SU-DHL-6 (cell line): ENCODE results near the gene PMS2.
"Not testable (repeated sequence)": the region's sequence is repeated elsewhere in the genome, so short reads cannot be mapped to it uniquely, and the experiment has no call there.

Experiments
- H2AFZ ChIP-seq: fragments of 200-600 bp; sonication (generic); 2 replicates; pipeline ENCODE4 v1.6.1; 2014; ENCODE audit warnings: low read depth, mild to moderate bottlenecking, moderate library complexity, mixed read lengths, antibody characterized with exemption, low read length; ENCODE audit not compliant: severe bottlenecking
- H3F3A ChIP-seq: fragments of 200-600 bp; shearing (Covaris generic); 2 replicates; pipeline ENCODE4 v1.6.0; 2016; ENCODE audit warnings: antibody characterized with exemption, mild to moderate bottlenecking; ENCODE audit not compliant: insufficient read depth
- H3K27ac ChIP-seq: fragments of 200-600 bp; sonication (generic); 2 replicates; pipeline ENCODE4 v1.5.1; 2016; ENCODE audit warnings: low read depth, mild to moderate bottlenecking, low read length, moderate library complexity, mixed read lengths
- H3K27me3 ChIP-seq: fragments of 200-600 bp; sonication (generic), shearing (Covaris generic); 2 replicates; pipeline ENCODE4 v1.6.0; 2014; ENCODE audit warnings: mild to moderate bottlenecking, low read length
- H3K36me3 ChIP-seq: fragments of 200-600 bp; sonication (generic); 2 replicates; pipeline ENCODE4 v1.6.1; 2014; ENCODE audit warnings: mild to moderate bottlenecking, low read length, mixed read lengths
- H3K4me2 ChIP-seq: fragments of 300-600, 200-600 bp; shearing (Covaris generic), sonication (generic); 2 replicates; pipeline ENCODE4 v1.6.0; 2014; ENCODE audit warnings: low read length, low read depth, mild to moderate bottlenecking; ENCODE audit not compliant: poor library complexity, severe bottlenecking
- H3K4me3 ChIP-seq: fragments of 200-600 bp; sonication (generic); 2 replicates; pipeline ENCODE4 v1.5.1; 2014; ENCODE audit warnings: antibody characterized with exemption, low read length, mild to moderate bottlenecking, mixed read lengths; ENCODE audit not compliant: insufficient read depth, poor library complexity, severe bottlenecking
- H3K79me2 ChIP-seq: fragments of 200-600 bp; sonication (generic); 2 replicates; pipeline ENCODE4 v1.6.1; 2014; ENCODE audit warnings: mild to moderate bottlenecking, low read length, moderate library complexity; ENCODE audit not compliant: insufficient read depth
- H3K9ac ChIP-seq: fragments of 200-600 bp; sonication (generic); 2 replicates; pipeline ENCODE4 v1.7.0; 2014; ENCODE audit warnings: mild to moderate bottlenecking, low read length
- H3K9me2 ChIP-seq: fragments of 200-600 bp; sonication (generic); replicated peaks from 2 replicates; pipeline ENCODE4 v1.6.1; 2014; ENCODE audit warnings: low read length; ENCODE audit not compliant: insufficient read depth
- H3K9me3 ChIP-seq: fragments of 200-600 bp; sonication (generic); 2 replicates; pipeline ENCODE4 v1.6.1; 2014; ENCODE audit warnings: low read length, mixed read lengths; ENCODE audit not compliant: insufficient read depth
- H4K20me1 ChIP-seq: fragments of 200-600 bp; sonication (generic); 2 replicates; pipeline ENCODE4 v1.6.1; 2014; ENCODE audit warnings: low read depth, mild to moderate bottlenecking, antibody characterized with exemption, low read length, moderate library complexity, mixed read lengths

PMS2 gene

DNA sequence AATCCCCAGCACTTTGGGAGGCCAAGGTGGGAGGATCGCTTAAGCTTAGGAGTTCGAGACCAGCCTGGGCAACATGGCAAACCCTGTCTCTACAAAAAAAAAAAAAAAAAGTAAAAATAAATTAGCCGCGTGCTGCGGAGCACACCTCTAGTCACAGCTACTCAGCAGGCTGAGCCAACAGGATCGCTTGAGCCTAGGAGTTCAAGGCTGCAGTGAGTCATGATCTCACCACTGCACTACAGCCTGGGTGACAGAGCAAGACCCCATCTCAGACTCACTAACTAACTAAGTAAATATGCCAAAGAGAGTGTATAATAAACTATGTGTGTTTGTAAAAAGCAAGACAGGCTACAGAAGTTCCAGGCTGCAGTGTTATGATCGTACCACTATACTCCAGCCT, 45.0 kb downstream of the PMS2 start:
- H3K9ac ChIP-seq, H3F3A ChIP-seq, H3K9me2 ChIP-seq, H3K27ac ChIP-seq, H2AFZ ChIP-seq, H3K9me3 ChIP-seq, H3K4me3 ChIP-seq, H3K27me3 ChIP-seq, H3K79me2 ChIP-seq, H3K36me3 ChIP-seq, H4K20me1 ChIP-seq, H3K4me2 ChIP-seq: not testable (repeated sequence)

DNA sequence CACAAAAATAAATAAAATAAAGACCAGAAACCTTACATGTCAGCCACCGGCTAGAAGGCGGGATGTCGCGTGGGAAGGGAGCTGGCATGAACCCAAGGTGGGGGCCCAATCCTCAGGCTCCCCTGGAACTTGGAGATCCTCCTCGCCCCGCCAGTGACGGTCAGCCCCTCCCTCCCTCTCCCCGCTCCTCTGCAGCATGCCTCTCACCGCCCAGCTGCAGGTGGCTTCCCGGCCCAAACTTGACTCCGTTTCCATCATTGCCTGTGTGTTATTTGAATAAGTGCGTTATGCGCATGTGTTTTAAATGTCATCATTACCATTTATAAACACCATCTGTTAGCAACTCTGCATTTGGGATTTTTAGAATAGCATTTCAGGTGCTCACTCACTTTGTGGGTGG, 45.6 kb downstream of the PMS2 start:
- not testable (repeated sequence) for H3K4me2 ChIP-seq, H4K20me1 ChIP-seq, H3K36me3 ChIP-seq, H2AFZ ChIP-seq, H3K9me3 ChIP-seq, H3F3A ChIP-seq, H3K9me2 ChIP-seq, H3K27me3 ChIP-seq, H3K79me2 ChIP-seq, H3K9ac ChIP-seq, H3K4me3 ChIP-seq, H3K27ac ChIP-seq

DNA sequence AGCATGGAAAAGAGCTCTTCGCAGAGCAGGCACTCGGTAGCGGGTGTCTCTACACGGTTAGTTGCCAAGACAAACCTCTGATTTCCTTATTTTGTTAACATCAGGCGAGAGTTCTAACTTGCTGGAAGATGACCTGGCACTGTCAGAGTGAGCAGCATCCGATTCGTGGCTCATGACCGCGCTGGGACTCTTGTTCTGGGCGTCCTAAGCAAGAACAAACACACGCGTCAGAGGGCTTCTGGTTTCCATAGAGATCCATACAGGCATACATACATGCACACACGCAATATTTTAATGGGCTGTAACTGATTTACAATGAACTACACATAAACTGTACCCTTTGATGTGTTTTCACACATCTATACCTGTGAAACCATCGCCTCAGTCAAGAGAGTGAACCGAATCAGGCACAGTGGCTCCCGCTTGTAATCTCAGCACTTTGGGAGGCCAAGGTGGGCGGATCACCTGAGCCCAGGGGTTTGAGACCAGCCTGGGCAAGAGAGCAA, 73.9 kb downstream of the PMS2 start:
- not testable (repeated sequence) for H3K36me3 ChIP-seq, H3K9me3 ChIP-seq, H3K4me3 ChIP-seq, H2AFZ ChIP-seq, H3K9me2 ChIP-seq, H3K27me3 ChIP-seq, H3K4me2 ChIP-seq, H4K20me1 ChIP-seq, H3F3A ChIP-seq, H3K9ac ChIP-seq, H3K27ac ChIP-seq, H3K79me2 ChIP-seq

DNA sequence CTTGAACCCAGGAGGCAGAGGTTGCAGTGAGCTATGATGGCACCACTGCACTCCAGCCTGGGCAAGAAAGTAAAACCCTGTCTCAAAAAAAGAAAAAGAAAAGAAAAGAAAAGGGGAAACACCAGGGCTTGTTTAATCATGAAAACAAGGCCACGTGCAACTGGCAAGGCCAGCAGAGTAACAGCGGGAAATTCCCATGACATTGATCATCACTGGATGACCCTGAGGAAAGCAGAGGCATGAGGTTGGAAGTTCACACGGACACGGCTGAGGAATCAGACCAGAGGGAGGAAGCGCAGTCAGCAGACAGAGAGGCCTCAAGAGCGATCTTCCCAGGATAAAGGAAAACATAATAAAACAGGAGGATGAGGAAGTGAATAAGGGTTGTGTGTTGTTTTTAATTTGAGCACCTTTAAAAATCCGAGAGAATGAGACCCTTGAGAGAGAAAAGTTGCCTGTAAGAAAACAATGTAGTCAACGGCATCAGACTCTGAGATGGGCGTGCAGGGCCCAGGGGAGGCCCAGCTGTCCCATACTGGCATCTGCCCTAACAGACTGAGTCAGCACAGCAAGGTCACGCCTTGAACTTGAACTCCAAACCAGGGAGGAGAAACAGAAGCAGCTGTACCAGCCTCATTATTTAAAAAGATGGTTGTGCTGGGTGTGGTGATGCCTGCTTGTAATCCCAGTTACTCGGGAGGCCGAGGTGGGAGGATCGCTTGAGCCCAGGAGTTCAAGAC, 76.8 kb downstream of the PMS2 start:
- not testable (repeated sequence) for H3K4me2 ChIP-seq, H3F3A ChIP-seq, H3K9me3 ChIP-seq, H3K79me2 ChIP-seq, H3K9me2 ChIP-seq, H2AFZ ChIP-seq, H3K4me3 ChIP-seq, H3K36me3 ChIP-seq, H3K27me3 ChIP-seq, H3K9ac ChIP-seq, H4K20me1 ChIP-seq, H3K27ac ChIP-seq

DNA sequence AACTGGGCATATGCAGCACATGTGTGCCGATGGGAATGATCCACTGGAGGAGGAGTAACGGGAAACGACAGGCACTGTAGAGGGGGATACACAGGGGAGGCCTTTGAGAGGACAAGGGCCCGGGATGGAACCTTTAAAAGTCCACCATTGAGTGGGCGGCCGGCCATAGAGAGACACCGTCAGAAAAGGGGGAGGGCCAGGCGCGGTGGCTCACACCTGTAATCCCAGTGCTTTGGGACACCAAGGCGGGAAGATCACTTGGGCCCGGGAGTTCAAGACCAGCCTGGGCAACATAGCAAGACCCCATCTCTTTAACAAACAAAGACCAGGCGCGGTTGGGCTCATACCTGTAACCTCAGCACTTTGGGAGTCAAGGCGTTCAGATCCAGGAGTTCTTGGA, 77.6 kb downstream of the PMS2 start:
- H3K9me2 ChIP-seq, H3K27me3 ChIP-seq, H3K4me2 ChIP-seq, H2AFZ ChIP-seq, H3K9ac ChIP-seq, H4K20me1 ChIP-seq, H3K36me3 ChIP-seq, H3K27ac ChIP-seq, H3F3A ChIP-seq, H3K4me3 ChIP-seq, H3K9me3 ChIP-seq, H3K79me2 ChIP-seq: not testable (repeated sequence)

DNA sequence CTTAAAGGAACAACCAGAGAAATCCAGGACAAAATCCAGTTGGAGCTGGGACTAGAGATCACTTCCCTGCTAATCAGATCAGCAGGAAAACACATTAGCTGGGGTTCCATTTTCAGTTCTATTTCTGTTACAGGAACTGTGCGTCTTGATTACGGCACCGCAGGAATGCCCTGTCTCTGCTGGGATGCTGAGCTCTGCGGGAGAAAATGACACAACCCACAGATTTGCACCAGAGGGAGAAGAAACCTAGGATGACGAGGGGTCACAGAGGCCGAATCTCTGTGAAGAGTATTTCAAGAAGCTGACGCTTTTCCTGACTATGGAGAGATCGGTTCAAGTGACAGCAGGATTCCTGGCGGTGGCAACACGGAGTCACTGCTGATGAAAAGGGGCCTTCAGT, 78.6 kb downstream of the PMS2 start:
- H3K4me2 ChIP-seq, H3K27ac ChIP-seq, H3K9ac ChIP-seq, H3K27me3 ChIP-seq, H3K79me2 ChIP-seq, H3K36me3 ChIP-seq, H3F3A ChIP-seq, H3K9me2 ChIP-seq, H4K20me1 ChIP-seq, H3K4me3 ChIP-seq, H2AFZ ChIP-seq, H3K9me3 ChIP-seq: not testable (repeated sequence)

DNA sequence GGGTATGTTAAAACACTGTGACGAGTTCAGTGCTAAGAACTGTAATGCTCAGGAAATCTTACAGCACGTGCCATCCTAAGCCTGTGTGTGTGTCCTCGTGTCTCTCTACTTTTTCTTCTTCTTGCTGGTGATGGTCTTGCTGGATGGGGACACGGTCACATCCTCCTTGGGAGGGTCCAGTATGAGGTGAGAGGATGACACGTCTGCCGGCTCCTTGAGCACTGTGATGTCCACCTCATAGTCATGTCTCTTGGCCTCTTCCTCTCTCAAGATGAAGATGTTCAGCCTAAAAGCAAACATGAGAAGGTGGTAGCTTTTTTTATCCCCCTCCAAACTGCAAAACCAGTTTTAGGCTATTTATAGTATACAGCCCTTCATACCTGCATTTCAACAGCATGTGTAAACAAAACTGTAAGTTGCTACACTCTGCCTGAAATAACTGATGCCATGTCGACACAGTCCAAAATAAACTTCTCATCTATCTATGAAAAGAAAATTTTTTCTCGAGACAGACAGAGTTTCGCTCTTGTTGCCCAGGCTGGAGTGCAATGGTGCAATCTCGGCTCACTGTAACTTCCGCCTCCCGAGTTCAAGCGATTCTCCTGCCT, 82.5 kb downstream of the PMS2 start:
- not testable (repeated sequence) for H3K79me2 ChIP-seq, H3K4me3 ChIP-seq, H3K9me2 ChIP-seq, H3F3A ChIP-seq, H3K27me3 ChIP-seq, H3K4me2 ChIP-seq, H3K27ac ChIP-seq, H4K20me1 ChIP-seq, H3K36me3 ChIP-seq, H3K9ac ChIP-seq, H3K9me3 ChIP-seq, H2AFZ ChIP-seq

DNA sequence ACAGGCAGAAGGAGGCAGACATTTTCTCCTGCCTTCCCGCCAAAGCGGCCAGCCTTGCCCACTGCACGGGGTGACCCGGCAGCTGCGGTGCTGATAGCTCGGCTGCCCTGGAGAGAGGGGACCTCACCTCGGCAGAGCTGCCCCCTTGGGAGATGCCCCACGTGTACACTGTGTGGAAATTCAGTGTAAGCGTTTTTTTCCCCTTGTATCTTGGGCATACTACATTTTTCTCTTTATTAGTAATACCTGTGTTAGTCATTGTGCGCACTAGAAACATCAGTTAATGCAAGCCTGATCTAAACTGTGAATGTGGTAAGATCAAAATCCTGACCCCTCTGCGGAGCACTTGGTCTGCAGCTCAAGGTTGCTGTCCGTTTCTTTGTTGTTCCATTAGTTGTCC, 84.2 kb downstream of the PMS2 start:
- not testable (repeated sequence) for H3K79me2 ChIP-seq, H4K20me1 ChIP-seq, H3K9me3 ChIP-seq, H3K27ac ChIP-seq, H3F3A ChIP-seq, H3K36me3 ChIP-seq, H3K27me3 ChIP-seq, H3K4me2 ChIP-seq, H2AFZ ChIP-seq, H3K9me2 ChIP-seq, H3K4me3 ChIP-seq, H3K9ac ChIP-seq
